Stimulated activated CD8-positive, alpha-beta memory T cell treated with anti-CD3 and anti-CD28 coated beads, Interleukin-4, amount 100 ng/mL, for 24 hours (primary cell): ENCODE measurements around the gene DLG2.
"Not testable (repeated sequence)": the region's sequence is repeated elsewhere in the genome, so short reads cannot be mapped to it uniquely, and the experiment has no call there.

ENCODE experiments used
- DNase-seq: peaks from one replicate; pipeline ENCODE4 v3.0.0-alpha.2; 2020; ENCODE audit warnings: low read depth

Gene DLG2

GRCh38 chr11:84355911-84356310 lies 1271.2 kb downstream of the DLG2 start:
- no peak for DNase-seq

- DNase-seq = no peak
Measured at GRCh38 chr11:84345597-84345996, 1281.5 kb downstream of the DLG2 start.

DNA sequence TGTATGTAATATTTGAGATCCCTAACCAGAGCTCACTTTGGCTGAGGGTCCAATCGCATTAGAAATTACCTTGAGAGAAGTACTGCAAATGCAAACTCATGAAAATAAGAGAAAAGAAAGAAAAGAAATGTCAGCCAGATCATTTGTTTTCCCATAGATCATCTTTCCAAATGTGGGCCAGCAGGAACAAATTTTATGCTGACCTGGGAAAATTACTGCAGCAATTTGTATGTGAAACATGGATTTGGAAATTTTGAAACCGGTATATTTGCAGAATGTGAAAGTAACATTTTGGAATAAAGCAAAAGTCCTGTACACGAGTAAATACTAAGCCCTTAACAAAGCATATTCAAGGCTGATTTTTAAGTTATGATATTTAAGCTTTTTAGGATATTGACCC lies 1282.1 kb downstream of the DLG2 start:
- no peak for DNase-seq

DNA sequence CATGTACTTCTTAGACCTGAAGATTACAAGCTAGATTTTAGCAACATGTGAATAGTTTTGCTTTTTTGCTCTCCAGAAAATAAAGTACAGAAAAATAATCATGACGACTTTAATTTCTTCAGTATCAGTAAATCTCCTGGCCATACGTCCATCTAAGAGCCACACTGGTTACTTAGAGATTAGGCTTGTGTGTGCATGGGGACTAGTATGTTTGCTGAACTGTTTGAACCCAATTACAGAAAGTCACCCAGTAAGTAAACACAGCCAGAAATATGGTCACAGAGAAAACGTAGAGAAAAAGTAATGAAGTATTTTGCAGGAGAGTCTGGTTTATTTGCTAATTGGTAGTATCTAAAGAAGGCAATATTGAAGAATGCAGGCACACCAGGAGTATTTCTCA lies 1287.3 kb downstream of the DLG2 start:
- DNase-seq = no peak

- DNase-seq = no peak
Measured at GRCh38 chr11:84333221-84333620, 1293.9 kb downstream of the DLG2 start.

GRCh38 chr11:84322211-84322610 lies 1304.9 kb downstream of the DLG2 start:
- DNase-seq = no peak

DNA sequence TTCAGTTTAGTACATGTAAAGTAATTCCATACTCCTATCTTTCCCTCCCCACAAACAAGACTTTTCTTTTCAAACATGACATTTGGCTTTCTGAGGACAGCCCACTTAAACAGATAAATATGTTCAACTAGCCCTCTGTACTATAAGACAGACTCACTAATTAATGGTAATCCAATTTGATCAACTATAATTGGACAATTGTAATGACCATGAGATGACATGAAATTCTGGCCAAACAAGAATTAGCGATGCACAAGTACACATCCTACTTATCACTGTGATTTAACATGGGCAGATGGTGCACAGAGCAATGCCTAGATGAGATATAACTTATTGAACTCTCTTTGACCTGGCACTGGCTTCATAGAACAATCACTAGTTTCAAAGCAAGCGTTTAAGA lies 1307.3 kb downstream of the DLG2 start:
- no peak for DNase-seq

DNA sequence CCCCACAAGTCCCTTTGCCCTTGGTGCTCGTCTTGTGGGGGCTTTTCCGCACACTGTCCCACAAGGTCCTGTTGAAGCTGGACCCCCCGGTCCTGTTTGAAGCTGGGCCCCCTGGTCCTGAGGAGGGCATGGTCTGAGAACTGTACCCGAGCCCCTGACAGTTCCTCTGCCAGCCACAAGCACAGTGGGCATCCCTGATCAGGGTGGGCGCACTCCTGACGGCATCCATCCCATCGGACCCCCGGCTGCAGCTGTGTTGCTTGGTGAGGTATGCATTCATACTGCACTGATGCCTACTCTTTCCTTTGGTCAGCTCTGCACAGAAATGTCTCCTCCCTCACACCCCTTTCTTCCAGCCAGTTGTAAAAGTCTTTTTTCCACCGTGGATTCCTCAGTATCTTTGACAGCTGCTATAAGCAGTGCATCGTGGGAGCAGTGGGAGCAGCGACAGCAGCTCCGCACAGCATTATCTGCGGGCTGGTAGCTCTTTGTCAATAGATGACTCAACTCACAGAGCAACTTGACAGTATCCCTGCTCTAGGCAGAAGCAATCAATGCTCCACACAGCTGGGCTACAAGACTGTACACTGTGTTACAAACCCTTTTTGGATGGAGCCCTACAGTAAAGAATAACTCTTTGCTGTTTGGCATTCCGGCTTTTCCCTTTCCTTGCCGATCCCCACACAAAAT lies 1310.1 kb downstream of the DLG2 start:
- no peak for DNase-seq

GRCh38 chr11:84313830-84314359 lies 1313.2 kb downstream of the DLG2 start:
- no peak for DNase-seq

DNA sequence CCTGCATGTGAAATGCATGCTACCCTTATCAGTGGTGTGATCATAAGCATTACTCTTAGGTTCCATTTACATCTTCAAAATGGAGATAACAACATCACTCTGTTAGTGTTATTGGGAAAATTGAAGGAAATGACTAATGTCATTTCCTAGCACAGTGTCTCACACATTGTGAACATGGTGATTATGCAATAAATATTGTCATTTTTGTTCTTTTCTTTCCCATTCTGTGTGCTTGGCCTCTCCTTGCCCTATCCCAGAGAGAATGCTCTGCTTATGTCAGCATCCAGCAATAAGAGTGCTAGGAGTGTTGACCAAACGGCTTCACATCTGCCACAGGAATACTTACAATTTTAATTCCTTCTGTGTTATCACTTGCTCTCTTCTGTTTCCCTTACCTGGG lies 1316.9 kb downstream of the DLG2 start:
- DNase-seq = no peak

GRCh38 chr11:84308491-84308890 lies 1318.7 kb downstream of the DLG2 start:
- not testable (repeated sequence) for DNase-seq

GRCh38 chr11:84300092-84300491 lies 1327.1 kb downstream of the DLG2 start:
- no peak for DNase-seq

DNA sequence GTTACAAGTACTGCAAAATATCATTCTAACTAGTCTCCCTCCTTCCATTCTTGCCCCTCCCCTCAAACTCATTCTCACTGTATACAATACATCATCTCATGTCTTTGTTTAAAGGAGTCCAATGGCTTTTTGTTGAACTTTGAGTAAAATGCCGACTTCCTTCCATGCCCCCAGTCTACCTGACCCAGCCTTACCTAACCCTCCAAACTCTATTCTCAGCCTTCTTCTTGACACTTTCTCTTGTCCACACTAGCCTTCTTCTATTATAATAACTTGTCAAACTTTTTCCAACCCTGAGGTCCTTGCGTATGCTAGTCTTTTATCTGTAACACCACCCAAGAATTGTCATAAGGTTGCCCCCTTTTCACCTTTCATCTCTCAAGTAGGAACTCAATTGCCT lies 1329.6 kb downstream of the DLG2 start:
- DNase-seq = no peak

DNA sequence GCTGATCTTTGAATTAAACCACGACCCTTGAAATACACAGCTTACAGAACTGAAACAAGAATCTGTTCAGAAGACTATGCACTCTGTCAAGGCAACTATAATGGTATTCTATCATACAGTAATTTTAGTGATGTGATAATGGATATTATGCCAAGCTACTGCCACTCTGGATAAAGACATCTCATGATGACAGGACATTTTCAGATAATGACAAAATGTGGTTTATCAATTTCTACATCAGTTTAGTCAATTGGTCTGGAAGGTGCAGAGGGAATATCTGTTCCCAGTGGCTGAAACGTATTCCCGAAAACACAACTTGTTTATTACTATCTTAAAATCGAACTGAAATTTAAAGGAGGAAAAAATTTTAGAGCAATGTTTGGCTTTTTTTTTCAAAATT lies 1331.3 kb downstream of the DLG2 start:
- no peak for DNase-seq

- DNase-seq = no peak
Measured at GRCh38 chr11:84292955-84293354, 1334.2 kb downstream of the DLG2 start.

DNA sequence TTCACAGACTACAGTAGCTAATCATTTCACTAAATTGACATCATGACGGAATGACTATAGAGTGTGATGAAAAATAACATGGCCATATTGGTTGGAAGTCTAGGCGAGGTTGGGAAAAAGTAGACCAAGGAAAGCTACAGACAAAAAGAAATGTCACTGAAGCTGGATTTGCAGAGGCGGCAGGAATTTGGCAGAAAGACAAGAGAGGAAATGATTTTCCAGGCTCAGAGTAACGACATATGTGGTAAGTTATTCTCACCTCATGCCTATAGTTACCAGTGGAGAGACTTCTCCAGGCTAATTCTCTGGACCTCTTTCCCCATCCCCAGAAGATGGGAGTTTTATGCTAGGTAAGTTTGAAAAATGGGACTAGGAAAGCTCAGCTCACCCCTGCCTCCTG lies 1335.1 kb downstream of the DLG2 start:
- no peak for DNase-seq

DNA sequence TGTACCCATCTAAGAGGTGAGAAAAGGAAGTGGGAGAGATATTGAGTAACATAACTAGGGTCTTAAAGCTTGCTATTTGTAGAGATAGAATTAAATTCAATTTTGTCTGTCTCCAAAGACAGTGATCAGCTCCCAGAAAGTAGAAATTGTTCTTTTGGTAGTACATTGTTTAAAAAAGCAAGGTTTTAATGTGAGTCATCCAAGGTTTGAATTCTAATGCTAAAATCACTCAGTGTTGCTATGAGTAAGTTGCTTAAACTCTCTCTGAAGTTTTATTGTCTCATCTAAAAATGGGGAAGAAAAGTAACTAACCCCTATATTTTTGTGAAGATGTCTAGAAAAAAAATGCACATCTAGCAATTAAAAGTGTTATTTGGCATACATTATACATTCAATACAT lies 1336.5 kb downstream of the DLG2 start:
- no peak for DNase-seq

DNA sequence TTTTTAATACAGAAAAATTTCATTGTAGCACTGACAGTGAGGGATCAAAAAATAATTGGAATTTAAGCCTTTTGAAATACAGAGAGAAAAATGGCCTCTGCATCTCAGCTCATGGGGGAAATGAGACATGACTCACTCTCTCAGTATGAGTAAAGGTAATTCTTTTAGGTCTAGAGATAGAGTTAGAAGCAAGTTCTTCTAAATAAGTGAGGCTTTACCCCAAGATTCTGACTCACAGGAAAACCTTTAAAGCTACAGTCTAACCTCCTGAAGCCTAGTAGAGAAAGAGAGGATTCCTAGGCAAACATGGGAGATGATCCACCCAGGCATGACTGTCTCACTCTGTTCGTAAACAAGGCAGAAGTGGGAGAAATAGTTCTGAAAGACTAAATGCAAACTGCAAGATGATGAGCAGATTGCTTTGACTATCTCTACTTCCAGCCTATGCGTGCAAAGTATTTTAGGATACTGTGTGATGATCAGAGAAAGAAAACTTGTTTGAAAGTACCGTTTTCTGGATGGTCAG lies 1337.7 kb downstream of the DLG2 start:
- DNase-seq = no peak

- no peak for DNase-seq
Measured at GRCh38 chr11:84273541-84273940, 1353.6 kb downstream of the DLG2 start.

DNA sequence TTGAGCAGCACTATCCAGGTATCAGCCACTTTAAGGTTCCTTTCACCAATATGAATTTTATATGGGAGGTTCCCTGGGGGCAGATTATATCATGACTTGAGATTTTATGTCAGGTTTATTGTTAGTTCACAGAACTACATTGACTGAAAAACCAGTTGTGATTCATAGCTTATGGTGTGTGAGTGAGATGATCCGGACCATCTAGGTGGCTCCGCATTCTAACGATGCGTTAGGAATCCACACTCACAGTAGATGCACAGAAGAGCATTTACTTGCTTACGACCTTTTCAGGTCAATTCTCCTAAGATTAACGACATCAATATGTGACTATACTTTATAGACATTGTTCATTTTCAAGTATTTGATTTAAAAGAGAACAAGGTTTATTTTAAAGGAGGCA lies 1356.7 kb downstream of the DLG2 start:
- DNase-seq = no peak

GRCh38 chr11:84264066-84264465 lies 1363.1 kb downstream of the DLG2 start:
- no peak for DNase-seq

DNA sequence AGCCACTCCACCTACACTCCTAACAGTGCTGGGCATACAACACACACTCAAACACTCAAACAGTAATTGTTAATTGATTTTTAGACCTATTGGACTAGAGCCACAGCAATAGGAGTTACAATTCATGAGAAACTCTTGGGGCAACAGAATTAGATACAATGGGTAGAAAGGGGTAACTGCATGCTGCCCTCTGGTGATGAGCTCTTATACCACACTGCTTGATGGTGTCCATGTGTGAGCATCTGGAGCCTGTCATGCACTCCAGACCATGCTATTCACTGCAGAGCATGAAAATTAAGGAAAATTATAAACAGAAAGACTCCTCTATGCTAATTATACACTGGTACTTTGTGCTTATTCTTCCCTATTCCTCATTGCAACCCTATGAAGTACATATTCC lies 1365.4 kb downstream of the DLG2 start:
- DNase-seq = no peak

DNA sequence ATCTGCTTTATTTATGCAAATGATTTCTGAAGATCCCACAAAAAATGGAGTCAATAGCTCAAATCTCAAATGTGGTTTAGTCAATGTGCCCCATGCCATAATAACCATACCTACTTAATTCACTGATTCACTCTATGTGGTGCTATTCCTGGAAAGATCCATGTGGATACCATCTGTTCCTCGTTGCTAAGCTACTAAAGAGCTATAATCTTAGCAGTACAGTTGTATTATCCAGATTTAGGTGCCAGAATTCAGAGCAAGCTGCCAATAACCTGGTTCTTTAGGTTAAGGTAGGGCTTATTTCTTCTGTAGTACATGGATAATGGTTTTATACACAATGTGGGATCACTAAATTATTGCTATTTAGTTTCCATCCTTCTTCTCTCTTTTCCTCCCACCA lies 1366.3 kb downstream of the DLG2 start:
- no peak for DNase-seq

- DNase-seq = no peak
Measured at GRCh38 chr11:84256618-84257017, 1370.5 kb downstream of the DLG2 start.
